ENCODE data around the gene TRIP12.

DNA sequence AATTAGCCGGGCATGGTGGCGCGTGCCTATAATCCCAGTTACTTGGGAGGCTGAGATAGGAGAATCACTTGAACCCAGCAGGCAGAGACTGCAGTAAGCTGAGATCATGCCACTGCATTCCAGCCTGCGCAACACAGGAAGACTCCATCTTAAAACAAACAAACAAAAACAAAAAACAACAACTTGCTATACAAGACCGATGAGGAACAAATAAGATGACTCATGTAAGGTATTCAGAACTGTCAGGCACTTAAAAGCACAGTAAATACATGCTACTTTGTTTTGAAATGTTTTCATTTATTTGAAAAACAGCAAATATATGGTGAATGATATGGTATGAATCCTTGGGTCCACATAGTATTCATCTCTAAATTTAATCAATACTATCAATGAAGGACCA is 66.7 kb downstream of the TRIP12 start:
- no peak for TF ChIP-seq POLR2AphosphoS5 (IDR thresholded peaks at IDR 0.05)
- TF ChIP-seq, protein P1, sequence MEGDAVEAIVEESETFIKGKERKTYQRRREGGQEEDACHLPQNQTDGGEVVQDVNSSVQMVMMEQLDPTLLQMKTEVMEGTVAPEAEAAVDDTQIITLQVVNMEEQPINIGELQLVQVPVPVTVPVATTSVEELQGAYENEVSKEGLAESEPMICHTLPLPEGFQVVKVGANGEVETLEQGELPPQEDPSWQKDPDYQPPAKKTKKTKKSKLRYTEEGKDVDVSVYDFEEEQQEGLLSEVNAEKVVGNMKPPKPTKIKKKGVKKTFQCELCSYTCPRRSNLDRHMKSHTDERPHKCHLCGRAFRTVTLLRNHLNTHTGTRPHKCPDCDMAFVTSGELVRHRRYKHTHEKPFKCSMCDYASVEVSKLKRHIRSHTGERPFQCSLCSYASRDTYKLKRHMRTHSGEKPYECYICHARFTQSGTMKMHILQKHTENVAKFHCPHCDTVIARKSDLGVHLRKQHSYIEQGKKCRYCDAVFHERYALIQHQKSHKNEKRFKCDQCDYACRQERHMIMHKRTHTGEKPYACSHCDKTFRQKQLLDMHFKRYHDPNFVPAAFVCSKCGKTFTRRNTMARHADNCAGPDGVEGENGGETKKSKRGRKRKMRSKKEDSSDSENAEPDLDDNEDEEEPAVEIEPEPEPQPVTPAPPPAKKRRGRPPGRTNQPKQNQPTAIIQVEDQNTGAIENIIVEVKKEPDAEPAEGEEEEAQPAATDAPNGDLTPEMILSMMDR (IDR thresholded peaks at IDR 0.05), result no peak
- TF ChIP-seq EP300 (IDR thresholded peaks at IDR 0.05), result no peak
- TF ChIP-seq POLR2A (IDR thresholded peaks at IDR 0.05; ENCODE audit: low read depth), result no peak

Measured in esophagus muscularis mucosa (tissue), 4 donors.